Prostate gland (tissue), 2 donors: ENCODE data around the gene SLC39A11. TPM values are rescaled to one million over a fixed set of nuclear protein-coding genes. Genes with fewer than 3 reads are reported as not detected.

Experiments used
- DNase-seq: peaks from one replicate; pipeline ENCODE4 v3.0.0-alpha.2; 2019; ENCODE audit warnings: low spot score
- H3K27ac ChIP-seq, 2 donors: fragments of 200-600 bp; sonication (generic); 2 replicates each; pipeline ENCODE4 v1.5.1; 2017 to 2019
- H3K27me3 ChIP-seq: fragments of 200-600 bp; sonication (generic); replicated peaks from 2 replicates; pipeline ENCODE4 v1.5.1; 2019; ENCODE audit not compliant: insufficient read depth
- H3K36me3 ChIP-seq, 2 donors: fragments of 200-600 bp; sonication (generic); 1 replicate in 1 of 2; 2 replicates in 1 of 2; pipeline versions ENCODE4 v1.5.1 to v1.8.1; 2017 to 2019
- H3K4me1 ChIP-seq: fragments of 200-600 bp; sonication (generic); replicated peaks from 2 replicates; pipeline ENCODE4 v1.5.1; 2019
- H3K4me3 ChIP-seq, 2 donors: fragments of 200-600 bp; sonication (generic); 2 replicates each; pipeline ENCODE4 v1.5.1; 2017 to 2019
- H3K9me3 ChIP-seq: fragments of 200-600 bp; sonication (generic); 2 replicates; pipeline ENCODE4 v1.5.1; 2017
- CTCF ChIP-seq, 4 experiments: fragments of 200-600 bp in 2 of 4; fragments of 450-650 bp in 2 of 4; sonication (generic) in 2 of 4; IDR thresholded peaks; 1 replicate in 3 of 4; 2 replicates in 1 of 4; pipeline ENCODE4 v1.5.1; 2016 to 2019; ENCODE audit warnings: antibody characterized with exemption in 4 of 4, mild to moderate bottlenecking in 2 of 4, moderate library complexity in 2 of 4
- POLR2A ChIP-seq: fragments of 450-650 bp; IDR thresholded peaks from one replicate; pipeline ENCODE4 v1.6.1; 2016; ENCODE audit warnings: antibody characterized with exemption, mild to moderate bottlenecking
- POLR2AphosphoS5 ChIP-seq: sonication (generic); formaldehyde crosslinking; IDR thresholded peaks from one replicate; pipeline ENCODE4 v1.6.1; 2017; ENCODE audit warnings: antibody characterized with exemption
- WGBS: methylation state at CpG from one replicate; pipeline ENCODE4 v1.1.5; 2018; 5-methylcytosine and 5-hydroxymethylcytosine counted together
- intact Hi-C: fragments of 100-400 bp; cut with DNase I; formaldehyde crosslinking; loops from one replicate; pipeline ENCODE4 v1.14.2; 2022
- total RNA-seq, 2 donors: library from RNA; depleted of rRNA; stranded (reverse); fragments of >200 nt; gene quantifications; one replicate each; pipeline ENCODE4 v1.1.0, GENCODE V29; 2016

Gene SLC39A11
- total RNA-seq, 2 donors from 2014 or later, result 15.1 to 29.7 TPM

GRCh38 chr17:72618001-72618509 is 474.4 kb downstream of the SLC39A11 start:
- 13% methylated on average over 17 of the region's 17 CpGs for WGBS
- Histone ChIP-seq H3K27ac (peak overlapping the region in 1 of 2 donors; percentile 31), H3K4me1 (no peaks in the 10 kb centered on the region), H3K4me3 (no peak overlapping the region), H3K9me3 (no peaks in the 10 kb centered on the region), H3K36me3 (no peaks in the 10 kb centered on the region), H3K27me3 (no peaks in the 10 kb centered on the region)
- peak; percentile 72 for DNase-seq
- TF ChIP-seq CTCF (IDR thresholded peaks at IDR 0.05) (no peak), POLR2AphosphoS5 (peak; percentile 66)
- intact Hi-C loops, result no loop called here

DNA sequence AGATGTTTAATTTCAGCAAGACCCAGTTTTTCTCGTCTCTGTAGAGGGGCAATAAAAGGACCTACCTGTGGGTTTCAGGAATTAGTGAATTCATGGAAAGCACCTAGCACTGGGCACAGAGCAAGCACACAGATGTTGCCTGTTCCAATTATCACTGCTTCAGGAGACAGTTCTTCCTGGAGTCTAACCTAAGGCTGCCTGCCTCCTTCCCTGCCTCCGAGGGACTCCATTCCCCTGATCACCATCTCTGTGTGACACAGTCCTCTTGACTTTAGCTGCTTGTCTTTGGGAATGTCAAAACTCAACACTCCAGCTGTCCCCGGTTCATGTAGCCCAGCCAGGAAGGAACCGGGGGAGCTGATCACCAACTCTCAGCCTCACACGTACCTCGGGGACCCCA is 474.9 kb downstream of the SLC39A11 start:
- no peaks in the 10 kb centered on the region for H3K36me3 ChIP-seq
- intact Hi-C loops, result no loop called here
- DNase-seq, result no peak
- WGBS, result 42% methylated on average over 6 of the region's 6 CpGs
- H3K27ac ChIP-seq, result no peak overlapping the region
- no peaks in the 10 kb centered on the region for H3K9me3 ChIP-seq
- H3K4me1 ChIP-seq, result no peaks in the 10 kb centered on the region
- no peak overlapping the region for H3K4me3 ChIP-seq
- TF ChIP-seq POLR2AphosphoS5, result no peak
- TF ChIP-seq CTCF (IDR thresholded peaks at IDR 0.05), result no peak
- TF ChIP-seq POLR2A, result no peak
- no peaks in the 10 kb centered on the region for H3K27me3 ChIP-seq

DNA sequence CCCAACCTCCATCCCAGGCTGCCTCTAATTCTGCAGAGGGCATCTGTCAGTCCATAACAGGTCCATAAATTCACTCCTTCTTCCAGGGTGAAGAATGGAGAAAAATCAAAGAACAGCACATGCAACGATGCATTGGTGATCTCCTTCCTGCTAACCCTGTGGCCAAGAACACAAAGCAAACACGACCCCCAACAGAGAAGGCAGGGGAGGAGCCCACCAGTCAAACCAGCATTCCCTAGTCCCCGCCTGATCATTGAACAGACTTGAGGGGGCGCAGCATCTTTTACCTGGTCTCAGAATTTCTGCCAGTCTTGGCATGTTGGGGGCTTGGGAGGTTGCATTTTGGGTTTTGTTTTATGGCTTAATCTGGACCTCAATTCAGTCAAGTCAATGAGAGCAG is 476.0 kb downstream of the SLC39A11 start:
- intact Hi-C loops, result no loop called here
- Histone ChIP-seq H3K36me3 (no peaks in the 10 kb centered on the region), H3K4me1 (no peaks in the 10 kb centered on the region), H3K4me3 (no peak overlapping the region), H3K27ac (no peak overlapping the region), H3K9me3 (no peaks in the 10 kb centered on the region), H3K27me3 (no peaks in the 10 kb centered on the region)
- WGBS, result 84% methylated on average over 4 of the region's 4 CpGs
- TF ChIP-seq POLR2A (no peak), POLR2AphosphoS5 (no peak), CTCF (IDR thresholded peaks at IDR 0.05) (no peak)
- no peak for DNase-seq

GRCh38 chr17:72615627-72615991 is 476.9 kb downstream of the SLC39A11 start:
- Histone ChIP-seq H3K9me3 (no peaks in the 10 kb centered on the region), H3K36me3 (no peaks in the 10 kb centered on the region), H3K27me3 (no peaks in the 10 kb centered on the region), H3K4me3 (no peak overlapping the region), H3K4me1 (no peaks in the 10 kb centered on the region), H3K27ac (no peak overlapping the region)
- intact Hi-C loops, result no loop called here
- WGBS, result 38% methylated on average over 6 of the region's 6 CpGs
- DNase-seq, result no peak
- no peak for TF ChIP-seq CTCF (IDR thresholded peaks at IDR 0.05)
- no peak for TF ChIP-seq POLR2A
- TF ChIP-seq POLR2AphosphoS5, result no peak

GRCh38 chr17:72614871-72615626 is 477.4 kb downstream of the SLC39A11 start:
- no peaks in the 10 kb centered on the region for H3K9me3 ChIP-seq
- 18% methylated on average over 20 of the region's 20 CpGs for WGBS
- intact Hi-C loops, result no loop called here
- DNase-seq, result peak; percentile 42
- H3K27ac ChIP-seq, result no peak overlapping the region
- H3K4me1 ChIP-seq, result no peaks in the 10 kb centered on the region
- H3K27me3 ChIP-seq, result no peaks in the 10 kb centered on the region
- no peak for TF ChIP-seq POLR2AphosphoS5
- no peak for TF ChIP-seq POLR2A
- TF ChIP-seq CTCF (IDR thresholded peaks at IDR 0.05), result no peak
- H3K4me3 ChIP-seq, result no peak overlapping the region
- H3K36me3 ChIP-seq, result no peaks in the 10 kb centered on the region
